NCI-H2171 (cell line): ENCODE results near the gene SSUH2.
"Not testable (repeated sequence)": the region's sequence is repeated elsewhere in the genome, so short reads cannot be mapped to it uniquely, and the experiment has no call there.

Experiments
- DNase-seq: peaks from one replicate; lab custom pipeline; 2025; lab: John Stamatoyannopoulos, UW

The SSUH2 gene

GRCh38 chr3:8644748-8645390 is at the start of gene SSUH2:
Gene SSUH2, minus strand, starts transcription at chr3:8644798. Its CDS starts 40 bp downstream, at chr3:8644758.
- no peak for DNase-seq

- not testable (repeated sequence) for DNase-seq
Observed at GRCh38 chr3:8691295-8691694, 46.7 kb upstream of the SSUH2 start.

GRCh38 chr3:8684992-8685391 is 40.4 kb upstream of the SSUH2 start:
- DNase-seq = not testable (repeated sequence)

- DNase-seq = not testable (repeated sequence)
Observed at GRCh38 chr3:8682850-8683574, 38.4 kb upstream of the SSUH2 start.

GRCh38 chr3:8681881-8682538 is 37.4 kb upstream of the SSUH2 start:
- DNase-seq = not testable (repeated sequence)

- DNase-seq = no peak
Observed at GRCh38 chr3:8681349-8681748, 36.8 kb upstream of the SSUH2 start.

- DNase-seq = not testable (repeated sequence)
Observed at GRCh38 chr3:8679817-8680553, 35.4 kb upstream of the SSUH2 start.

GRCh38 chr3:8678751-8679150 is 34.2 kb upstream of the SSUH2 start:
- no peak for DNase-seq

- DNase-seq = not testable (repeated sequence)
Observed at GRCh38 chr3:8677258-8677657, 32.7 kb upstream of the SSUH2 start.

GRCh38 chr3:8675591-8675990 is 31.0 kb upstream of the SSUH2 start:
- DNase-seq = not testable (repeated sequence)

GRCh38 chr3:8673083-8673737 is 28.6 kb upstream of the SSUH2 start:
- no peak for DNase-seq

- DNase-seq = no peak
Observed at GRCh38 chr3:8669019-8669418, 24.4 kb upstream of the SSUH2 start.

GRCh38 chr3:8668216-8668615 is 23.6 kb upstream of the SSUH2 start:
- DNase-seq = no peak

- DNase-seq = no peak
Observed at GRCh38 chr3:8667463-8668091, 23.0 kb upstream of the SSUH2 start.

- no peak for DNase-seq
Observed at GRCh38 chr3:8665407-8665896, 20.9 kb upstream of the SSUH2 start.

GRCh38 chr3:8663177-8664061 is 18.8 kb upstream of the SSUH2 start:
- DNase-seq = no peak

- no peak for DNase-seq
Observed at GRCh38 chr3:8662594-8662993, 18.0 kb upstream of the SSUH2 start.

- DNase-seq = no peak
Observed at GRCh38 chr3:8660175-8661118, 15.8 kb upstream of the SSUH2 start.

- no peak for DNase-seq
Observed at GRCh38 chr3:8659242-8659641, 14.6 kb upstream of the SSUH2 start.
